Pancreas (tissue), 10 donors: ENCODE results near the gene OR6B1. TPM values are rescaled to one million over a fixed set of nuclear protein-coding genes. Genes with fewer than 3 reads are reported as not detected.
"Not testable (repeated sequence)": the region's sequence is repeated elsewhere in the genome, so short reads cannot be mapped to it uniquely, and the experiment has no call there.

Experiments
- ATAC-seq, 4 donors: fragments of 200-7000 bp; cut with Tn5 transposase; one replicate each; pipeline versions ENCODE4 v1.8.0 to v1.9.1; 2020; ENCODE audit warnings: mild to moderate bottlenecking in 4 of 4, moderate library complexity in 4 of 4
- DNase-seq, 6 donors: peaks; one replicate each; pipeline ENCODE4 v3.0.0-alpha.2; 2020
- FAIRE-seq: peaks from 2 replicates; lab custom pipeline; 2012; peaks lifted over from hg19 to GRCh38; lab: Jason Lieb, UNC
- H3K27ac ChIP-seq, 4 donors: fragments of 200-600 bp; sonication (generic); 1 replicate in 3 of 4; 2 replicates in 1 of 4; pipeline versions ENCODE4 v1.5.0 to v1.8.0; 2020
- H3K27me3 ChIP-seq, 4 donors: fragments of 200-600 bp; one replicate each; pipeline ENCODE4 v1.8.0; 2021
- H3K36me3 ChIP-seq, 3 donors: fragments of 200-600 bp; sonication (generic) in 1 of 3; one replicate each; pipeline versions ENCODE4 v1.5.0 to v1.8.0; 2020 to 2021
- H3K4me1 ChIP-seq, 3 donors: fragments of 200-600 bp; one replicate each; pipeline ENCODE4 v1.8.0; 2021
- H3K4me3 ChIP-seq, 4 donors: fragments of 200-600 bp; sonication (generic) in 2 of 4; one replicate each; pipeline versions ENCODE4 v1.5.0 to v1.8.0; 2020 to 2021
- H3K9me3 ChIP-seq, 4 donors: fragments of 200-600 bp; one replicate each; pipeline ENCODE4 v1.8.0; 2021
- WGBS, 2 donors: extraction: QIAGEN DNeasy Blood & Tissue Kit; methylation state at CpG; one replicate each; pipeline ENCODE4 v1.1.7; 2013; 5-methylcytosine and 5-hydroxymethylcytosine counted together
- intact Hi-C, 3 donors: fragments of 100-400 bp; cut with DNase I; formaldehyde crosslinking; loops; one replicate each; pipeline versions ENCODE4 v1.11.1 to v1.14.2; 2022
- polyA plus RNA-seq, 2 donors: library from polyadenylated mRNA; stranded (reverse); fragments of 200-250 nt; gene quantifications; one replicate each; pipeline ENCODE4 v1.2.3, GENCODE V29; 2013
- total RNA-seq, 6 donors: library from RNA; stranded (reverse); fragmentation: NEBNext Ultra II Directional in 4 of 6; extraction: Animal tissue kit (Norgen Biotek cat#: 25700) in 4 of 6; gene quantifications; one replicate each; pipeline versions ENCODE4 v1.2.1 to v1.2.4, GENCODE V29; 2021 to 2023
- TF ChIP-seq, protein P1 (sequence below), 4 donors: fragments of 200-600 bp; sonication (generic) in 3 of 4; IDR thresholded peaks; one replicate each; pipeline versions ENCODE4 v1.5.0 to v1.8.0; 2021; ENCODE audit warnings: antibody characterized with exemption in 4 of 4
- donor health status: healthy with polysubstance abuse.
- donor health status: DM: no; HTN: no; CAD: no; lungs with moderate emphysema.
- donor health status: DM: no; HTN: no; CAD: no.
- donor health status: control.
- donor health status: control.
- donor health status: Bipolar disorder and iron deficiency.
- donor health status: DM: yes; HTN: yes; CAD: no.
- donor health status: DM: no; HTN: no; CAD: no.
- donor health status: DM: no; HTN: no; CAD: no.
- donor health status: DM: yes; HTN: yes; CAD: no.

The OR6B1 gene
- total and polyA plus RNA-seq, 8 donors, result not detected

GRCh38 chr7:144049491-144049890 lies 49.4 kb downstream of the OR6B1 start:
- Histone ChIP-seq H3K36me3 (no peaks in the 10 kb centered on the region), H3K9me3 (no peaks in the 10 kb centered on the region), H3K4me3 (no peak overlapping the region), H3K27me3 (no peaks in the 10 kb centered on the region), H3K27ac (no peak overlapping the region), H3K4me1 (no peaks in the 10 kb centered on the region)
- WGBS, 2 donors, result 48 to 52% methylated on average over 2 of the region's 2 CpGs
- ATAC-seq, result no peak
- TF ChIP-seq, protein P1, sequence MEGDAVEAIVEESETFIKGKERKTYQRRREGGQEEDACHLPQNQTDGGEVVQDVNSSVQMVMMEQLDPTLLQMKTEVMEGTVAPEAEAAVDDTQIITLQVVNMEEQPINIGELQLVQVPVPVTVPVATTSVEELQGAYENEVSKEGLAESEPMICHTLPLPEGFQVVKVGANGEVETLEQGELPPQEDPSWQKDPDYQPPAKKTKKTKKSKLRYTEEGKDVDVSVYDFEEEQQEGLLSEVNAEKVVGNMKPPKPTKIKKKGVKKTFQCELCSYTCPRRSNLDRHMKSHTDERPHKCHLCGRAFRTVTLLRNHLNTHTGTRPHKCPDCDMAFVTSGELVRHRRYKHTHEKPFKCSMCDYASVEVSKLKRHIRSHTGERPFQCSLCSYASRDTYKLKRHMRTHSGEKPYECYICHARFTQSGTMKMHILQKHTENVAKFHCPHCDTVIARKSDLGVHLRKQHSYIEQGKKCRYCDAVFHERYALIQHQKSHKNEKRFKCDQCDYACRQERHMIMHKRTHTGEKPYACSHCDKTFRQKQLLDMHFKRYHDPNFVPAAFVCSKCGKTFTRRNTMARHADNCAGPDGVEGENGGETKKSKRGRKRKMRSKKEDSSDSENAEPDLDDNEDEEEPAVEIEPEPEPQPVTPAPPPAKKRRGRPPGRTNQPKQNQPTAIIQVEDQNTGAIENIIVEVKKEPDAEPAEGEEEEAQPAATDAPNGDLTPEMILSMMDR (IDR thresholded peaks at IDR 0.05), result no peak
- DNase-seq, result no peak
- intact Hi-C loops, result no loop called here
- FAIRE-seq, result no peak

- no peak for DNase-seq
- TF ChIP-seq, protein P1 (IDR thresholded peaks at IDR 0.05), result no peak
- Histone ChIP-seq H3K4me3 (no peak overlapping the region), H3K9me3 (no peaks in the 10 kb centered on the region), H3K4me1 (no peaks in the 10 kb centered on the region), H3K27ac (no peak overlapping the region), H3K36me3 (no peaks in the 10 kb centered on the region), H3K27me3 (no peaks in the 10 kb centered on the region)
- no peak for ATAC-seq
- intact Hi-C loops, result no loop called here
- WGBS, 2 donors, result 54 to 56% methylated on average over 3 of the region's 3 CpGs
- FAIRE-seq, result no peak
Measured at GRCh38 chr7:144050093-144050492, 50.0 kb downstream of the OR6B1 start.

GRCh38 chr7:144050884-144051283 lies 50.8 kb downstream of the OR6B1 start:
- H3K9me3 ChIP-seq, H3K27ac ChIP-seq, intact Hi-C loops, FAIRE-seq, H3K27me3 ChIP-seq, H3K4me3 ChIP-seq, H3K36me3 ChIP-seq, H3K4me1 ChIP-seq, DNase-seq, ATAC-seq: not testable (repeated sequence)
- WGBS, 2 donors, result 88% methylated on average over 8 of the region's 8 CpGs

GRCh38 chr7:144057954-144058353 lies 57.8 kb downstream of the OR6B1 start:
- Histone ChIP-seq H3K27me3 (no peaks in the 10 kb centered on the region), H3K9me3 (no peaks in the 10 kb centered on the region), H3K4me1 (no peaks in the 10 kb centered on the region), H3K36me3 (no peaks in the 10 kb centered on the region), H3K27ac (no peak overlapping the region), H3K4me3 (no peak overlapping the region)
- TF ChIP-seq, protein P1 (IDR thresholded peaks at IDR 0.05), result no peak
- ATAC-seq, result no peak
- 71 to 86% methylated on average over 3 of the region's 3 CpGs for WGBS, 2 donors
- no peak for DNase-seq
- intact Hi-C loops, result no loop called here
- no peak for FAIRE-seq

Other genes starting within 250 kb of the OR6B1 start
- under 1 TPM in 4 of 6 donors, not detected in 2; 0.12 to 0.38 (median 0.22) TPM for gene CTAGE6, start 242.6 kb upstream of the OR6B1 start, total RNA-seq
- under 1 TPM; 0.16 to 0.34 TPM for gene CTAGE6, start 242.6 kb upstream of the OR6B1 start, polyA plus RNA-seq
- 10 to 100 TPM; 12.4 to 30.5 (median 19.2) TPM for gene TCAF1, start 98.1 kb upstream of the OR6B1 start, total RNA-seq
- gene TCAF1, start 98.1 kb upstream of the OR6B1 start, polyA plus RNA-seq, result 10 to 100 TPM in 1 of 2 donors, 1 to 10 TPM in 1; 9.1 to 20.4 TPM
- not detected for gene OR2F2, start 65.1 kb upstream of the OR6B1 start, total RNA-seq
- gene OR2F2, start 65.1 kb upstream of the OR6B1 start, polyA plus RNA-seq, result not detected
- not detected for gene OR2F1, start 45.5 kb upstream of the OR6B1 start, total RNA-seq
- not detected for gene OR2F1, start 45.5 kb upstream of the OR6B1 start, polyA plus RNA-seq
- not detected for gene OR2A5, start 48.6 kb downstream of the OR6B1 start, total RNA-seq
- not detected for gene OR2A5, start 48.6 kb downstream of the OR6B1 start, polyA plus RNA-seq
- gene OR2A25, start 69.5 kb downstream of the OR6B1 start, total RNA-seq, result not detected
- under 1 TPM in 1 of 2 donors, not detected in 1; 0.12 TPM for gene OR2A25, start 69.5 kb downstream of the OR6B1 start, polyA plus RNA-seq
- not detected for gene OR2A12, start 86.0 kb downstream of the OR6B1 start, total RNA-seq
- not detected for gene OR2A12, start 86.0 kb downstream of the OR6B1 start, polyA plus RNA-seq
- not detected for gene OR2A2, start 109.3 kb downstream of the OR6B1 start, total RNA-seq
- not detected for gene OR2A2, start 109.3 kb downstream of the OR6B1 start, polyA plus RNA-seq
- not detected for gene OR2A14, start 122.9 kb downstream of the OR6B1 start, total RNA-seq
- gene OR2A14, start 122.9 kb downstream of the OR6B1 start, polyA plus RNA-seq, result not detected
- gene CTAGE4, start 183.1 kb downstream of the OR6B1 start, total RNA-seq, result 1 to 10 TPM in 4 of 6 donors, under 1 TPM in 2; 0.51 to 5.4 (median 1.5) TPM
- gene CTAGE4, start 183.1 kb downstream of the OR6B1 start, polyA plus RNA-seq, result 1 to 10 TPM; 2.7 to 4.0 TPM
- gene ARHGEF35, start 195.5 kb downstream of the OR6B1 start, total RNA-seq, result 10 to 100 TPM in 1 of 6 donors, 1 to 10 TPM in 5; 5.1 to 10.6 (median 7.6) TPM
- gene ARHGEF35, start 195.5 kb downstream of the OR6B1 start, polyA plus RNA-seq, result 1 to 10 TPM; 6.1 to 7.1 TPM
- gene OR2A42, start 239.3 kb downstream of the OR6B1 start, total RNA-seq, result not detected
- not detected for gene OR2A42, start 239.3 kb downstream of the OR6B1 start, polyA plus RNA-seq